Dedifferentiated amniotic fluid mesenchymal stem cell (primary cell): ENCODE data around the gene URB1.
"Not testable (repeated sequence)": the region's sequence is repeated elsewhere in the genome, so short reads cannot be mapped to it uniquely, and the experiment has no call there.

ENCODE experiments used
- DNase-seq: peaks from one replicate; pipeline ENCODE4 v3.0.0-alpha.2; 2016; ENCODE audit errors: extremely low spot score

The URB1 gene

GRCh38 chr21:32320726-32321125, 72.1 kb downstream of the URB1 start:
- DNase-seq, result no peak

GRCh38 chr21:32320059-32320458, 72.8 kb downstream of the URB1 start:
- no peak for DNase-seq

- DNase-seq, result no peak
These were observed 73.8 kb downstream of the URB1 start for GRCh38 chr21:32319012-32319411.

- no peak for DNase-seq
These were observed 75.1 kb downstream of the URB1 start for GRCh38 chr21:32317726-32318125.

GRCh38 chr21:32316361-32317215, 76.2 kb downstream of the URB1 start:
- DNase-seq, result no peak

GRCh38 chr21:32315511-32316281, 77.1 kb downstream of the URB1 start:
- DNase-seq, result no peak

- DNase-seq, result no peak
These were observed 78.0 kb downstream of the URB1 start for GRCh38 chr21:32314806-32315205.

GRCh38 chr21:32312976-32313375, 79.8 kb downstream of the URB1 start:
- DNase-seq, result no peak

GRCh38 chr21:32312326-32312725, 80.5 kb downstream of the URB1 start:
- no peak for DNase-seq

- no peak for DNase-seq
These were observed 81.2 kb downstream of the URB1 start for GRCh38 chr21:32311621-32312020.

GRCh38 chr21:32310976-32311375, 81.8 kb downstream of the URB1 start:
- DNase-seq, result not testable (repeated sequence)

- DNase-seq, result no peak
These were observed 82.8 kb downstream of the URB1 start for GRCh38 chr21:32309906-32310460.

- no peak for DNase-seq
These were observed 84.1 kb downstream of the URB1 start for GRCh38 chr21:32308696-32309095.

GRCh38 chr21:32307706-32308105, 85.1 kb downstream of the URB1 start:
- DNase-seq, result no peak

- DNase-seq, result no peak
These were observed 86.6 kb downstream of the URB1 start for GRCh38 chr21:32306021-32306780.

- no peak for DNase-seq
These were observed 87.8 kb downstream of the URB1 start for GRCh38 chr21:32304998-32305397.

GRCh38 chr21:32303385-32303784, 89.4 kb downstream of the URB1 start:
- no peak for DNase-seq

- no peak for DNase-seq
These were observed 90.3 kb downstream of the URB1 start for GRCh38 chr21:32302560-32302959.

- no peak for DNase-seq
These were observed 91.2 kb downstream of the URB1 start for GRCh38 chr21:32301596-32301995.

- no peak for DNase-seq
These were observed 92.6 kb downstream of the URB1 start for GRCh38 chr21:32300117-32300681.

- no peak for DNase-seq
These were observed 93.1 kb downstream of the URB1 start for GRCh38 chr21:32299695-32300094.

GRCh38 chr21:32298658-32299081, 94.1 kb downstream of the URB1 start, which contains the start of gene MRAP:
Gene MRAP, plus strand, starts transcription at chr21:32298855. Its CDS starts 117 bp downstream, at chr21:32298972.
- DNase-seq, result no peak
